Measurements from ENCODE around the gene SSH2. TPM values are rescaled to one million over a fixed set of nuclear protein-coding genes. Genes with fewer than 3 reads are reported as not detected.
A peak's percentile ranks its signal among the peaks of the same experiment; 100 is the strongest.

SSH2 gene
- total RNA-seq, 1 donor: 13.0 TPM

DNA sequence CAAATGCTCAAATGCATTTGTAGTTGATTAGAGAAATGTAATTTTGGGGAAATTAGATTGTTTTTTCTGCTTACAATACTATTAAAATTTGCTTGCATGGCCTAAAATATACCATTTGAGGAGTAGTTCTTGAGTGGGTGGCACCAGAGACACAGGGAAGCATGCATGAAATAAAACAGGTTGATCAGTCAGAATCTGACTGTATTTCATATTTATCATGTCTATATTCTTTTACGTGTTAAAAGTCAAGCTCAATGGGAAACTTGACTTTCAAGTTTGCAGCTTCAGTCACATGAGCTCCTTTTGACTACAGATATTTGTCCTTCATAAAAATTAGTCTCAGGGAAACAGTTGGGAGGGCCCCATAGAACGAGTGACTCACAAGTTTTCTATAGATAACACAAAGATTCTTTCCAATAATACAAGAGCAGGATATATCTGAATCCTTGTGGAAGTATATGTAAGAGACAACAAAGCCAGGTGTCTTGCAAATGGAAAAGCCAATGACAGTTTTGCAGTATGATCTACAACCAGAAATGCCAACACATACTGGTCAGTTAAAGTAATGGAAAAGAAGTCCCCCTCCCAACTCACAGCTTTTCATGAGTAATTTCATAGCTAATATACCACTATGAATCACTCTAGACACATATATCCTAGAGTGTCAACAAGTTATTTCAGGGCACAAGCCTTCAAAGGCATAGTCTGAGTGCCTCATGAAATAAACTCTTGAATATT is 265.1 kb downstream of the SSH2 start:
- no peaks in the 10 kb centered on the region for H4K20me1 ChIP-seq (ENCODE audit: insufficient read depth, low read length)
- H3K4me2 ChIP-seq (ENCODE audit: insufficient read depth, low read length): peak overlapping the region; percentile 40
- H3K79me2 ChIP-seq (ENCODE audit: insufficient read depth, low read length): no peaks in the 10 kb centered on the region
- H3K27ac ChIP-seq (ENCODE audit: low read depth, low read length): peak overlapping the region; percentile 60
- TF ChIP-seq, protein P1, sequence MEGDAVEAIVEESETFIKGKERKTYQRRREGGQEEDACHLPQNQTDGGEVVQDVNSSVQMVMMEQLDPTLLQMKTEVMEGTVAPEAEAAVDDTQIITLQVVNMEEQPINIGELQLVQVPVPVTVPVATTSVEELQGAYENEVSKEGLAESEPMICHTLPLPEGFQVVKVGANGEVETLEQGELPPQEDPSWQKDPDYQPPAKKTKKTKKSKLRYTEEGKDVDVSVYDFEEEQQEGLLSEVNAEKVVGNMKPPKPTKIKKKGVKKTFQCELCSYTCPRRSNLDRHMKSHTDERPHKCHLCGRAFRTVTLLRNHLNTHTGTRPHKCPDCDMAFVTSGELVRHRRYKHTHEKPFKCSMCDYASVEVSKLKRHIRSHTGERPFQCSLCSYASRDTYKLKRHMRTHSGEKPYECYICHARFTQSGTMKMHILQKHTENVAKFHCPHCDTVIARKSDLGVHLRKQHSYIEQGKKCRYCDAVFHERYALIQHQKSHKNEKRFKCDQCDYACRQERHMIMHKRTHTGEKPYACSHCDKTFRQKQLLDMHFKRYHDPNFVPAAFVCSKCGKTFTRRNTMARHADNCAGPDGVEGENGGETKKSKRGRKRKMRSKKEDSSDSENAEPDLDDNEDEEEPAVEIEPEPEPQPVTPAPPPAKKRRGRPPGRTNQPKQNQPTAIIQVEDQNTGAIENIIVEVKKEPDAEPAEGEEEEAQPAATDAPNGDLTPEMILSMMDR (IDR thresholded peaks at IDR 0.05; ENCODE audit: extremely low read depth, low read depth, low read length): no peak
- H3K4me1 ChIP-seq (ENCODE audit: insufficient read depth, low read length): peaks cover 30% of the 10 kb centered on the region
- peak; percentile 71 for DNase-seq (ENCODE audit: insufficient read length, low spot score, missing footprints)
- H3K4me3 ChIP-seq (ENCODE audit: insufficient read depth, low read length): no peak overlapping the region
- H3K27me3 ChIP-seq (ENCODE audit: insufficient read depth, low read length): no peaks in the 10 kb centered on the region
- peaks cover 7% of the 10 kb centered on the region for H3K36me3 ChIP-seq (ENCODE audit: insufficient read depth, low read length)
- H2AFZ ChIP-seq (ENCODE audit: low read length): no peak overlapping the region
- no peaks in the 10 kb centered on the region for H3K9me3 ChIP-seq (ENCODE audit: low read depth, low read length)

DNA sequence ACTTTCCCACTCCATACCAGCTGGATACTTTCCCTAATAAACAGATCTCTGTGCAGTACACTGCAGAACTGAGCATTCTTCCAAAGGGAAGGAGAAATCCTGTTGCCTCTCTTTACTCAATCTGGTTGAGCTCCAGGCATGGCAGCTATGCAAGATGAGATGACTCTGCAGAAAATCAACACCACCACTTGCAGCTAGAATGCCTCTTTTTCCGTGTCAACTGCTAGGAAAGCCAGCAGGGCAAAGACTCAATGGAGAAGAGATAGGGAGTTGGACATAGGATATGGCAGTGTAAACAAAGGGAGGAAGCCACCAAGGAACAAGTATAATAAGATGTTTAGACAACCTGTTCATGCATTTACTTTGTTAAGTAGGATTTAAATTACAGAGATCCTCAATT is 266.9 kb downstream of the SSH2 start:
- Histone ChIP-seq H3K4me2 (ENCODE audit: insufficient read depth, low read length) (no peak overlapping the region), H3K79me2 (ENCODE audit: insufficient read depth, low read length) (no peaks in the 10 kb centered on the region), H3K36me3 (ENCODE audit: insufficient read depth, low read length) (peaks cover 7% of the 10 kb centered on the region), H2AFZ (ENCODE audit: low read length) (no peak overlapping the region), H3K9me3 (ENCODE audit: low read depth, low read length) (no peaks in the 10 kb centered on the region), H3K4me1 (ENCODE audit: insufficient read depth, low read length) (peaks cover 30% of the 10 kb centered on the region), H4K20me1 (ENCODE audit: insufficient read depth, low read length) (no peaks in the 10 kb centered on the region), H3K27me3 (ENCODE audit: insufficient read depth, low read length) (no peaks in the 10 kb centered on the region), H3K4me3 (ENCODE audit: insufficient read depth, low read length) (no peak overlapping the region), H3K27ac (ENCODE audit: low read depth, low read length) (no peak overlapping the region)
- TF ChIP-seq, protein P1 (IDR thresholded peaks at IDR 0.05; ENCODE audit: extremely low read depth, low read depth, low read length): no peak
- DNase-seq (ENCODE audit: insufficient read length, low spot score, missing footprints): no peak

DNA sequence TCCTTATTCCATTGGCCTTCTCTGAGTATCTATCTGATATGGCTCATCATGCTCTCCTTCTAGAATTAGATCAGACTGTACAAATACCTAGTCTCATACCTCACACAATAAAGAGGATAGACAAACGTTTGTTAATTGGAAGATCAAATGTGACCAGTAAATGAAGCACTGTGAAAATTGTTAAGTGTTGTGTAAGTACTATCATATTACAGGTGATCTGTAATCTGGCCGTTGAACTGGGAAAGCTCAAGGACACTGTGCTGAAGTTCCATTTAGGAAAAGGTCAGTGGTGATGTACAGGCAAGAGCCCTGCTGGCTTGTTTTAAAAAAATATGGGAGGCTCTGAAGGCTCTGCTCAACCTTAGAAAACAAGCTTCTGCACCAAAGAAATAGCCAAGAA is 268.8 kb downstream of the SSH2 start:
- Histone ChIP-seq H3K36me3 (ENCODE audit: insufficient read depth, low read length) (no peaks in the 10 kb centered on the region), H3K4me2 (ENCODE audit: insufficient read depth, low read length) (no peak overlapping the region), H3K4me1 (ENCODE audit: insufficient read depth, low read length) (peaks cover 26% of the 10 kb centered on the region), H3K27ac (ENCODE audit: low read depth, low read length) (no peak overlapping the region), H3K27me3 (ENCODE audit: insufficient read depth, low read length) (no peaks in the 10 kb centered on the region), H3K9me3 (ENCODE audit: low read depth, low read length) (no peaks in the 10 kb centered on the region), H2AFZ (ENCODE audit: low read length) (no peak overlapping the region), H4K20me1 (ENCODE audit: insufficient read depth, low read length) (no peaks in the 10 kb centered on the region), H3K4me3 (ENCODE audit: insufficient read depth, low read length) (no peak overlapping the region), H3K79me2 (ENCODE audit: insufficient read depth, low read length) (no peaks in the 10 kb centered on the region)
- DNase-seq (ENCODE audit: insufficient read length, low spot score, missing footprints): no peak
- TF ChIP-seq, protein P1 (IDR thresholded peaks at IDR 0.05; ENCODE audit: extremely low read depth, low read depth, low read length): no peak

DNA sequence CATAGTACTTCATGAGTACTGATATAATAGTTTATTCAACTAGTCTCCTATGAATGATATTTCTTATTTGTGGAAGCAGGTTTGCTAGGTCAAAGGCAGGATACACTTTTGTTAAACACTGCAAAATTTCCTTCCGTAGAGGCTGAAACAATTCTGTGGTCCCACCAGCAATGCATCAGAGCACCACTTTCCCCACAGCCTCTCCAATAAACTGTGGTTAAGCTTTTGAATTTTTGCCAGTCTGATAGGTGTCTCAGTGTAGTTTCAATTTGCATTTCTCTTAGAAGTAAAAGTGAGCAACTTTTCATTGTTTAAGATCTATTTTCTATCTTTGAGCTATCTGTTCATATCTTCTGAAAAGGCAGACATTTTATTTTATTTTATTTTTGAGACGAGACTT is 270.9 kb downstream of the SSH2 start:
- Histone ChIP-seq H2AFZ (ENCODE audit: low read length) (no peak overlapping the region), H3K27ac (ENCODE audit: low read depth, low read length) (no peak overlapping the region), H3K4me1 (ENCODE audit: insufficient read depth, low read length) (peaks cover 11% of the 10 kb centered on the region), H3K36me3 (ENCODE audit: insufficient read depth, low read length) (no peaks in the 10 kb centered on the region), H4K20me1 (ENCODE audit: insufficient read depth, low read length) (no peaks in the 10 kb centered on the region), H3K4me2 (ENCODE audit: insufficient read depth, low read length) (no peak overlapping the region), H3K79me2 (ENCODE audit: insufficient read depth, low read length) (no peaks in the 10 kb centered on the region), H3K27me3 (ENCODE audit: insufficient read depth, low read length) (no peaks in the 10 kb centered on the region), H3K9me3 (ENCODE audit: low read depth, low read length) (no peaks in the 10 kb centered on the region), H3K4me3 (ENCODE audit: insufficient read depth, low read length) (no peak overlapping the region)
- DNase-seq (ENCODE audit: insufficient read length, low spot score, missing footprints): no peak
- TF ChIP-seq, protein P1 (IDR thresholded peaks at IDR 0.05; ENCODE audit: extremely low read depth, low read depth, low read length): no peak

All from osteoblast (primary cell).